CD4-positive, alpha-beta T cell (primary cell): ENCODE results near the gene DEFB114. TPM values are rescaled to one million over a fixed set of nuclear protein-coding genes. Genes with fewer than 3 reads are reported as not detected.

Experiments used
- ATAC-seq: fragments of 200-7000 bp; cut with Tn5 transposase; one replicate; pipeline ENCODE4 v1.10.0; 2022; ENCODE audit warnings: mild to moderate bottlenecking; ENCODE audit not compliant: poor library complexity
- CTCF ChIA-PET: fragments of 350-600 bp; sonication (Branson Sonifier 250); formaldehyde crosslinking; loops from one replicate; lab custom pipeline; 2021; ENCODE audit warnings: antibody characterized with exemption, inconsistent platforms; lab: Charles Lee
- POLR2A ChIA-PET: fragments of 350-600 bp; sonication (Branson Sonifier 250); formaldehyde crosslinking; loops from one replicate; lab custom pipeline; 2021; ENCODE audit warnings: antibody characterized with exemption, inconsistent platforms; lab: Charles Lee
- DNase-seq, 14 experiments: peaks; one replicate each; pipeline ENCODE4 v3.0.0-alpha.2; 2013 to 2020; ENCODE audit warnings: mixed read lengths in 2 of 14
- H3K27ac ChIP-seq, 2 donors: one replicate each; pipeline versions ENCODE4 v1.5.1 to v1.7.0; 2013; ENCODE audit warnings: low read length in 2 of 2, low read depth in 1 of 2, mild to moderate bottlenecking in 1 of 2
- H3K27me3 ChIP-seq, 2 experiments: 1 replicate in 1 of 2; 2 replicates in 1 of 2; pipeline versions ENCODE4 v1.6.1 to v1.7.0; 2013; ENCODE audit warnings: low read length in 2 of 2, control low read depth in 1 of 2, mild to moderate bottlenecking in 1 of 2, moderate library complexity in 1 of 2; ENCODE audit not compliant: insufficient read depth in 2 of 2, control insufficient read depth in 1 of 2
- H3K36me3 ChIP-seq: one replicate; pipeline ENCODE4 v1.6.1; 2013; ENCODE audit warnings: low read length, control low read depth; ENCODE audit not compliant: insufficient read depth
- H3K4me1 ChIP-seq: one replicate; pipeline ENCODE4 v1.6.1; 2013; ENCODE audit warnings: low read length, control low read depth; ENCODE audit not compliant: insufficient read depth
- H3K4me3 ChIP-seq: one replicate; pipeline ENCODE4 v1.5.1; 2013; ENCODE audit warnings: mild to moderate bottlenecking, low read length, moderate library complexity
- H3K9me3 ChIP-seq, 2 experiments: 1 replicate in 1 of 2; 2 replicates in 1 of 2; pipeline versions ENCODE4 v1.6.1 to v1.7.0; 2013; ENCODE audit warnings: low read length in 2 of 2, mild to moderate bottlenecking in 2 of 2, control low read depth in 1 of 2, moderate library complexity in 1 of 2; ENCODE audit not compliant: control insufficient read depth in 1 of 2, insufficient read depth in 1 of 2
- H3K27ac Mint-ChIP-seq: one replicate; pipeline ENCODE4 v1.8.0; 2020; ENCODE audit warnings: mixed read lengths
- H3K27me3 Mint-ChIP-seq: one replicate; pipeline ENCODE4 v1.8.0; 2021; ENCODE audit warnings: mixed read lengths
- H3K36me3 Mint-ChIP-seq: one replicate; pipeline ENCODE4 v1.8.0; 2021; ENCODE audit warnings: low read depth, mixed read lengths
- H3K4me1 Mint-ChIP-seq: one replicate; pipeline ENCODE4 v1.8.0; 2021; ENCODE audit warnings: low read depth, mixed read lengths
- H3K4me3 Mint-ChIP-seq: one replicate; pipeline ENCODE4 v1.8.0; 2020; ENCODE audit warnings: mild to moderate bottlenecking, mixed read lengths
- H3K9me3 Mint-ChIP-seq: one replicate; pipeline ENCODE4 v1.8.0; 2020; ENCODE audit warnings: mixed read lengths
- intact Hi-C, 2 experiments: fragments of 100-400 bp; cut with DNase I in 1 of 2; cut with micrococcal nuclease in 1 of 2; formaldehyde crosslinking; loops; one replicate each; pipeline versions ENCODE4 v1.15.1 to v1.9.0; 2023 to 2025; cut with DNase I, micrococcal nuclease
- total RNA-seq, 174 experiments: library from RNA in 2 of 174; stranded (reverse) in 2 of 174; gene quantifications; one replicate each; pipeline ENCODE4 v1.2.3 and lab custom pipeline; 2021 to 2026
- TF ChIP-seq, protein P1 (sequence below): fragments of 200-600 bp; IDR thresholded peaks from one replicate; pipeline ENCODE4 v1.8.0; 2022; ENCODE audit warnings: antibody characterized with exemption, mild to moderate bottlenecking

Gene DEFB114
- total RNA-seq, 2 experiments from 2014 or later: not detected

DNA sequence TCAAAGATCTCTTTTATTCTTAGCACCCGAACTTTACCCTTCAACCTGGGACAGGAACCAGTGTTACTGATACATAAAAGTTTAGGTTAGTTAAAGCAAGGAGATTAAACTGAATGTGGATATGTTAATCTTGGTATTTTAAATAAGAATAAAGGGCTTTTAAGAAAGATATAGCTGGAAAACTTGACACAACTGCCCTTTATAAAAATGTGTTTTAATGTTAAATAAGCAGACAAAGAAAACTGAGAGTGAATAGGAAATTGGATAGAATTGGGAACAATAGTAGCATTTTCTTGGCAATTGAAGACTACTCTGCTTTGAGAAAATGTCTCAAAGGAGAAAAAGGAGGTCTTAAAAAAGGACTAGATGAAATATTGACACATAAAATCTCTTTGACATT lies 51.8 kb downstream of the DEFB114 start:
- ATAC-seq (no peak), DNase-seq (no peak)
- Histone ChIP-seq H3K36me3 (no peaks in the 10 kb centered on the region), H3K4me3 (no peak overlapping the region), H3K27ac (no peak overlapping the region), H3K9me3 (no peaks in the 10 kb centered on the region), H3K27me3 (no peaks in the 10 kb centered on the region), H3K4me1 (no peaks in the 10 kb centered on the region)
- H3K36me3 Mint-ChIP-seq: no peaks in the 10 kb centered on the region
- intact Hi-C loops: no loop called here
- H3K27me3 Mint-ChIP-seq: no peaks in the 10 kb centered on the region
- ChIA-PET CTCF (no interaction called here), POLR2A (no interaction called here)
- no peak overlapping the region for H3K27ac Mint-ChIP-seq
- no peaks in the 10 kb centered on the region for H3K4me1 Mint-ChIP-seq
- TF ChIP-seq, protein P1, sequence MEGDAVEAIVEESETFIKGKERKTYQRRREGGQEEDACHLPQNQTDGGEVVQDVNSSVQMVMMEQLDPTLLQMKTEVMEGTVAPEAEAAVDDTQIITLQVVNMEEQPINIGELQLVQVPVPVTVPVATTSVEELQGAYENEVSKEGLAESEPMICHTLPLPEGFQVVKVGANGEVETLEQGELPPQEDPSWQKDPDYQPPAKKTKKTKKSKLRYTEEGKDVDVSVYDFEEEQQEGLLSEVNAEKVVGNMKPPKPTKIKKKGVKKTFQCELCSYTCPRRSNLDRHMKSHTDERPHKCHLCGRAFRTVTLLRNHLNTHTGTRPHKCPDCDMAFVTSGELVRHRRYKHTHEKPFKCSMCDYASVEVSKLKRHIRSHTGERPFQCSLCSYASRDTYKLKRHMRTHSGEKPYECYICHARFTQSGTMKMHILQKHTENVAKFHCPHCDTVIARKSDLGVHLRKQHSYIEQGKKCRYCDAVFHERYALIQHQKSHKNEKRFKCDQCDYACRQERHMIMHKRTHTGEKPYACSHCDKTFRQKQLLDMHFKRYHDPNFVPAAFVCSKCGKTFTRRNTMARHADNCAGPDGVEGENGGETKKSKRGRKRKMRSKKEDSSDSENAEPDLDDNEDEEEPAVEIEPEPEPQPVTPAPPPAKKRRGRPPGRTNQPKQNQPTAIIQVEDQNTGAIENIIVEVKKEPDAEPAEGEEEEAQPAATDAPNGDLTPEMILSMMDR: no peak
- peaks cover 2% of the 10 kb centered on the region for H3K9me3 Mint-ChIP-seq
- no peak overlapping the region for H3K4me3 Mint-ChIP-seq

DNA sequence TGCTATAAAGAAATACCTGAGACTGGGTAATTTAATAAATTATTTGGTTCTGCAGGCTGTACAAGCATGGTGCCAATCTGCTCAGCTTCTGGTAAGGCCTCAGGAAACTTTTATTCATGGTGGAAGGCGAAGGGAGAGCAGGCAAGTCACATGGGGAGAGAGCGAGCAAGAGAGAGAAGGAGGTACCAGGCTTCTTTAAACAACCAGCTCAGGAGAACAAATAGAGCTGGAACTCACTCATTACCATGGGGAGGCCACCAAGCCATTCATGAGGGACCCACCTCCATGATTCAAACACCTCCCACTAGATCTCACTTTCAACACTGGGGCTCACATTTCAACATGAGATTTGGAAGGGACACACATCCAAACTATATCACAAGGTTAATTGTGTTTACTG lies 52.7 kb downstream of the DEFB114 start:
- ChIA-PET POLR2A (no interaction called here), CTCF (no interaction called here)
- Histone ChIP-seq H3K27ac (no peak overlapping the region), H3K4me3 (no peak overlapping the region), H3K9me3 (no peaks in the 10 kb centered on the region), H3K4me1 (no peaks in the 10 kb centered on the region), H3K36me3 (no peaks in the 10 kb centered on the region), H3K27me3 (no peaks in the 10 kb centered on the region)
- no peak for DNase-seq
- Mint-ChIP-seq H3K27ac (no peak overlapping the region), H3K4me3 (no peak overlapping the region), H3K9me3 (peaks cover 2% of the 10 kb centered on the region), H3K4me1 (no peaks in the 10 kb centered on the region), H3K36me3 (no peaks in the 10 kb centered on the region), H3K27me3 (no peaks in the 10 kb centered on the region)
- intact Hi-C loops: no loop called here
- no peak for ATAC-seq
- TF ChIP-seq, protein P1: no peak

Other genes starting within 250 kb of the DEFB114 start
- not detected for gene CRISP3, start 219.8 kb downstream of the DEFB114 start, total RNA-seq
- not detected for gene PGK2, start 176.9 kb downstream of the DEFB114 start, total RNA-seq
- gene CRISP1, start 97.6 kb downstream of the DEFB114 start, total RNA-seq: not detected
- gene DEFB113, start 5.5 kb upstream of the DEFB114 start, total RNA-seq: not detected
- gene DEFB110, start 57.8 kb upstream of the DEFB114 start, total RNA-seq: not detected
- gene DEFB112, start 85.8 kb upstream of the DEFB114 start, total RNA-seq: not detected